ENCODE measurements around the gene ZIC5.
A peak's percentile ranks its signal among the peaks of the same experiment; 100 is the strongest.

ZIC5 gene

DNA sequence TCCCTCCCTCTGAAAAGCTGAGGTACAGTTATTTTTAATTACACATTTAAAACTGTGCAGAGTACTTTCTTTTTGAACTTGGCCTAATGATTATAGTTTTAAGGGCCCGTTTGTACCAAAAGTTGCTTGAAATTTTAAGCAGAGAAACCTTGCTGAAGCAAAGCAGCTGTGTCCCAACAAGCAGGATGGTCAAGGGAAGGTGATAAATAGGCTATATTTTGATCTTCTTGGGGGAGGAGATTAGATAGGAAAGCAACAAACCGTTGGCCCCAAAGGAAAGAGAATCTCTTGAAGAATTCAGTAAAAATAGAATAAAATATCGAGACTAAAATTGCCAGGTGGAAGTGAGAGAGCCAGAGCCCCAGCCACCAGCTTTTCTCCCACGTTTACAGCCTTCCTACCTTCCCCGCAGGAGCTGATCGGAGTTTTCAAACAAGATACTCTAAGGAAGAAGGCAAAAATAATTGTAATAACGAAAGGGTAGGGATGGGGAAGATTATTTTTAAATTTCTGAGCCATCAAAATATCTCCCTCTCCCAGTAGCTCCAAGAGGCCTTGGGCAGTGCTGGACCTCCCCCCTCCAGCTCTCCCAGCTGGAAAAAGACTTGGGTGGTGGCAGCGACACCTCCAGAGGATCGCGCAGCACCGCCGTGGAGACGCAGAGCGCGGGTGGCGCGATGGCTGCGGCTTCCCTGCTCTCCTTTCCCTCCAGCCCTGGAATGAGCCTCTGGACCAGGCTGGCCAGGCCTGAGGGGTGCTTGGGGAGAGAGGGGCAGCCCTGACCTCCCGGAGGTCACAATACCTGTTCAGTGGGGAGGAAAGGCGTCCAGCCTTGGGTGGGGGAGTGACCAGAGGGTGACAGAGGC, 15.8 kb upstream of the ZIC5 start:
- DNase-seq (ENCODE audit: low spot score) = peak; percentile 70

DNA sequence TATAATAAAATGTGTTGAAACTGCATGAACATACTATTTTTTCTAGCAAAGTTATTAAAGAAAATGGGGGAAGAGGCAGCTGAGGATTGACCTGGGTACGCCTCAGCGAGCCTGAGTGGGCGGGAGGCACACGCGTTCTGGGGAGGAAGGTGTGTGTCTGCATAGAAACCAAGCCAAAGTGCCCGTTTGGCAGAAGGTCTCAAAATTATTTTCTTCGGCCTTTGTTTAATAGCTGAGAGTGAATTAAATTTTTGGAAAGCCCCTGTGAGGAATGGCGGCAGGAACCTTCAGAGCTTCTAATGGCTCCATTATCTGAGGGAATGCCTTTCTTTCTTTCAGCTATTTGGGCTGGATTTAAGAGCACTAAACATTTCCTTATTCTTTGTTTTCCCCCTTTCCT, 15.2 kb upstream of the ZIC5 start:
- peak; percentile 48 for DNase-seq (ENCODE audit: low spot score)

DNA sequence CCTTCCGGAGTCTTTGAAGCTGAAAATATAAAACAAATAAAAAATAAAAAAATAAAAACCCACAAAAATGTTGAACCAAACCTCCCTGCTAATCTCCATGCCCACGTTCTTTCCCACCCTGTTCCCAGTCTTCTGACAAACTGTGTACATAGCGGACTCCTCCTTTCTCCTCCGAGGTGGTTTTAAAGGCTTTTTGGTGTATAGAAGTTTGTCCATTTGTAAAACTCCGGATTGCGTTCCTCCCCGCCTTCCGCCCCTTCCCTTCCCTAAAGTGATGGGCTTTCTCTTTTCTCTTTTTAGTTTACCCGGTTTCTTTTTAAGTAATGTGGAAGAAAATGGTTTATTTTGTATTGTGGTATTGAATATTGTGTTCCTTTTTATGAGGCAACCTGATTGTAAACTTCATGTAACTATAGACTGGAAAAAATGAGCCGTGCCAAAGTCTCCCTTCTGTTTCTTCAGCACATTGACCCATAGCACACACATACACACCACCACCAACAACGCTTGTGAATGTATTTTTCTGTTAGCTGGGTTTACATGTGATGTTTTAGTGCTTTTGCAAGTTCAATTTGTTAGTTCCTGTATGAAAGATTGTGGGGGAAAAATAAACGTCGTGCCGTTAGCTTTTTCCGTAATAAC, 14.4 kb upstream of the ZIC5 start:
- peak; percentile 31 for DNase-seq (ENCODE audit: low spot score)

DNA sequence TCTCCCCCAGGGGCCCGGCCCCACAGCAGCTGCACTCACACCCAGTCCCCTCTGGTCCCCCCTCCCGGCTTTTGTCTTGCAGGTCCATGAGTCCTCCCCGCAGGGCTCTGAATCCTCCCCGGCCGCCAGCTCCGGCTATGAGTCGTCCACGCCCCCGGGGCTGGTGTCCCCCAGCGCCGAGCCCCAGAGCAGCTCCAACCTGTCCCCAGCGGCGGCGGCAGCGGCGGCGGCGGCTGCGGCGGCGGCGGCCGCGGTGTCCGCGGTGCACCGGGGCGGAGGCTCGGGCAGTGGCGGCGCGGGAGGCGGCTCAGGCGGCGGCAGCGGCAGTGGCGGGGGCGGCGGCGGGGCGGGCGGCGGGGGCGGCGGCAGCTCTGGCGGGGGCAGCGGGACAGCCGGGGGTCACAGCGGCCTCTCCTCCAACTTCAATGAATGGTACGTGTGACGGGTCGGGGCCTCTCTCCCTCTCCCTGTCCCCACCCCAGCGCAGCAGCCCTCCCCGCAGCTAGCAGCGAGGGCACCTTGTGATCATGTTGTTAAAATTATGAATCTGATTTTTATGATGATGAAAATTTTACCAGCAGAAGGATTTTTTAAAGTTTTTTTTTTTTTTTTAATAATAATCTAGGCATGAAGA, 13.8 kb upstream of the ZIC5 start:
- no peak for DNase-seq (ENCODE audit: low spot score)

DNA sequence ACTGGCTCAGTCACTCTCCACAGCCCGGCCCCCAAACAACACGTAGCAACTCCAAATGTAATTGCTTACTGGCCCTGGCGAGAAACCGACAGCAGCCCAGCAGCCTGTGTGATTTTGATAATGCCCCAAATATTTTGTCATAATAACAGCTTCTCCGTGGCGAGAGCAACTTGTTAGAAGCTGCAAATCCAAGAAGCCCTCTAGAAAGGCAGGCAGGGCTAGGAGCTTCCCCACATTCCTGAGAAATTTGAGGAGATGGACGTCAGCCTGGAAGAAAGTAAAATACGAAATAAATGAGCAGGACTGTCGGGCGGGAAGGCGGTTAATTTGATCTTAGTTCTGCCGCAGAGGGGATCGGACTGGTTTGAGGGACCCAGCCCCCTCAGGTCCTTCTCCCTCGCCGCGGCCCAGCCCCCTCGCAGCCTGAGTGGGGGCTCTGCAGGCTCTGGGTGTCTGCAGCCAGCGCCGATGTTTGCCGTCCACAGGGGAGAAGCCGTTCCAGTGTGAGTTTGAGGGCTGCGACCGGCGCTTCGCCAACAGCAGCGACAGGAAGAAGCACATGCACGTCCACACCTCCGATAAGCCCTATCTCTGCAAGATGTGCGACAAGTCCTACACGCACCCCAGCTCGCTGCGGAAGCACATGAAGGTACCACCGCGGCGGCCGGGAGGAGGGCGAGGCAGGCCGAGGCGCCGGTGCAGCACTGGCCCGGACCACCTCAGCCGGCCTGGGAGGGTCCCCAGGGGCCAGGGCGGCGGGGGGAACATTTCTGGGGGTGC, 13.1 kb upstream of the ZIC5 start:
- DNase-seq (ENCODE audit: low spot score) = peak; percentile 65

DNA sequence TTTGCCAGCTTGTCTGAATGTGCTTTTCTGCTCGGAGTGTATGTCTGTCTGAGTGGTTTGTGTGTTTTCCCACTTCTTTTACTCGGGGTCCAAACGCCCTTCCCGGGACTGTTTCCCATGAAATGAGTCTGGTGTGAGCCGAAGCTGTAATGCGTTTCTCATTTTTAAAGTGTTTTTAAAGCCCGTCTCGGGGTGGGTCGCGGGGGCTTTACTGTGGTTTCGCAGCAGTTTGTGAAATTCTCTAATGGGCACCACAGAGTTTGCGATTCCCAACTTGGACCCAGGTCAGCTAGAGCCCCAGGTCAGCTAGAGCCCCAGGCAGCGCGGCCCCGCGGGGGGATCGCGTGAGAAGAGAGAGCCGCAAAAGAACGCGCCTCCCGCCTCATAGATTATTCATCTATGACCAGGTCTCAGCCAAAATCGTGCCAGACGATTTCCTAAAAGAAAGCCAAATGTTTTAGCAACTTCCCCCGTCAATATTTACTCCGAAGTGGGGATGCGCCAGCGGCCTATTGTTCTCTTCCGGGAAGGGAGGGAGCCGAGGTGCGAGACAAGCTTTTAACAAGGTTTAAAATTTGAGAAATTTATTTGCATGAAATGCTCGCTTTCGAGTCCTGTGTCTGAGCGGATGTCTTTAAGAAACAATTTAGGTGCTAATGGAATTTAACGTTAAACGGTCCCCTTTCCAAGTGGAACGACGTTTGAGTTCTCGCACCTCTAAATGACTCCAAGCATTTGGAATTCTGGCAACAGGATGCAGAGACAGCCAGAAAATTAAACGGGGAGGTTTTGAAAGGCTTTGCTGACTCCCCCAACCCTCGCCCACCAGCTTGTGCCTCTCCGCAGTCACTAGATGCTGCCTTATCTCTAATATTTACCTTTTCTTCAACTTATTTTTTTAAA, 12.2 kb upstream of the ZIC5 start:
- DNase-seq (ENCODE audit: low spot score) = peak; percentile 44

DNA sequence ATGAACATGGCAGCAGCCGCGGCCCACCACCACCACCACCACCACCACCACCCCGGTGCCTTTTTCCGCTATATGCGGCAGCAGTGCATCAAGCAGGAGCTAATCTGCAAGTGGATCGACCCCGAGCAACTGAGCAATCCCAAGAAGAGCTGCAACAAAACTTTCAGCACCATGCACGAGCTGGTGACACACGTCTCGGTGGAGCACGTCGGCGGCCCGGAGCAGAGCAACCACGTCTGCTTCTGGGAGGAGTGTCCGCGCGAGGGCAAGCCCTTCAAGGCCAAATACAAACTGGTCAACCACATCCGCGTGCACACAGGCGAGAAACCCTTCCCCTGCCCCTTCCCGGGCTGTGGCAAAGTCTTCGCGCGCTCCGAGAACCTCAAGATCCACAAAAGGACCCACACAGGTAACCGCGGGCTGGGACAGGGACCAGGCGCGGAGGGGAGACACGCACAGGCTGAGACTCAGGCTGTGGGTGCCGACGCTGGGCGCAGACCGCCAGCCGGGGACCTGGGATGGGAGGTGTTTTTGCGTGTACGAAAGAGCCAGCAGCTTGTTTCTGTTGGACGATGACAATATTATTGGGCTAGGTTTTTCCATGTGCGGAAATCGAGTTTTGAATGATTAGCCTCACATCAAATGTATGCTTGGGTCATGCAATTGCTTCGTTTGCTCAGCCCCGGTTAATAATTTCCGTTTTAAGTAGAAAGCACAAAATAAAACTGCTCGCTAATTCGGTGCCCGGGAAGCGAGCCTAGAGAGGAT, 11.3 kb upstream of the ZIC5 start:
- no peak for DNase-seq (ENCODE audit: low spot score)

DNA sequence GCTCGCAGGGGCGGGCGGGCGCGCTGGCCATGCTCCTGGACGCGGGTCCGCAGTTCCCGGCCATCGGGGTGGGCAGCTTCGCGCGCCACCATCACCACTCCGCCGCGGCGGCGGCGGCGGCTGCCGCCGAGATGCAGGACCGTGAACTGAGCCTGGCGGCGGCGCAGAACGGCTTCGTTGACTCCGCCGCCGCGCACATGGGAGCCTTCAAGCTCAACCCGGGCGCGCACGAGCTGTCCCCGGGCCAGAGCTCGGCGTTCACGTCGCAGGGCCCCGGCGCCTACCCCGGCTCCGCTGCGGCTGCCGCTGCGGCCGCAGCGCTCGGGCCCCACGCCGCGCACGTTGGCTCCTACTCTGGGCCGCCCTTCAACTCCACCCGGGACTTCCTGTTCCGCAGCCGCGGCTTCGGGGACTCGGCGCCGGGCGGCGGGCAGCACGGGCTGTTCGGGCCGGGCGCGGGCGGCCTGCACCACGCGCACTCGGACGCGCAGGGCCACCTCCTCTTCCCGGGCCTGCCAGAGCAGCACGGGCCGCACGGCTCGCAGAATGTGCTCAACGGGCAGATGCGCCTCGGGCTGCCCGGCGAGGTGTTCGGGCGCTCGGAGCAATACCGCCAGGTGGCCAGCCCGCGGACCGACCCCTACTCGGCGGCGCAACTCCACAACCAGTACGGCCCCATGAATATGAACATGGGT, 10.6 kb upstream of the ZIC5 start:
- peak; percentile 61 for DNase-seq (ENCODE audit: low spot score)

DNA sequence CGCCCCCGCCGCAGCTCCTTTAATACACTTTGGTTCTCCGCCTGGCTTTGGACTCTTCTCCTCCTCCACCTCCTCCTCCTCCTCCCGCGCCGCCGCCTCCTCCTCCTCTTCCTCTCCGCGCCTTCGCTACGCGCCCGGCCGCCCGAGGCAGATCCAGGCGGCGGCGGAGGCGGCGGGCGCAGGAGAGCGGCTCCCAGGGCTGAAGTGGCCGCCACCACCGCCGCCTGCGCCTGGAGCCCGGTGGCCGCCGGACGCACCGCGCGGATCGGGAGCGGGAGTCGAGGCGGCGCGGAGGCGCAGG, 10.1 kb upstream of the ZIC5 start, which contains the start of gene ZIC2:
ZIC2 (plus strand) TSS at position 50 of the 301 bp plus-strand sequence. CDS start 281 bp downstream, outside the sequence.
- no peak for DNase-seq (ENCODE audit: low spot score)

DNA sequence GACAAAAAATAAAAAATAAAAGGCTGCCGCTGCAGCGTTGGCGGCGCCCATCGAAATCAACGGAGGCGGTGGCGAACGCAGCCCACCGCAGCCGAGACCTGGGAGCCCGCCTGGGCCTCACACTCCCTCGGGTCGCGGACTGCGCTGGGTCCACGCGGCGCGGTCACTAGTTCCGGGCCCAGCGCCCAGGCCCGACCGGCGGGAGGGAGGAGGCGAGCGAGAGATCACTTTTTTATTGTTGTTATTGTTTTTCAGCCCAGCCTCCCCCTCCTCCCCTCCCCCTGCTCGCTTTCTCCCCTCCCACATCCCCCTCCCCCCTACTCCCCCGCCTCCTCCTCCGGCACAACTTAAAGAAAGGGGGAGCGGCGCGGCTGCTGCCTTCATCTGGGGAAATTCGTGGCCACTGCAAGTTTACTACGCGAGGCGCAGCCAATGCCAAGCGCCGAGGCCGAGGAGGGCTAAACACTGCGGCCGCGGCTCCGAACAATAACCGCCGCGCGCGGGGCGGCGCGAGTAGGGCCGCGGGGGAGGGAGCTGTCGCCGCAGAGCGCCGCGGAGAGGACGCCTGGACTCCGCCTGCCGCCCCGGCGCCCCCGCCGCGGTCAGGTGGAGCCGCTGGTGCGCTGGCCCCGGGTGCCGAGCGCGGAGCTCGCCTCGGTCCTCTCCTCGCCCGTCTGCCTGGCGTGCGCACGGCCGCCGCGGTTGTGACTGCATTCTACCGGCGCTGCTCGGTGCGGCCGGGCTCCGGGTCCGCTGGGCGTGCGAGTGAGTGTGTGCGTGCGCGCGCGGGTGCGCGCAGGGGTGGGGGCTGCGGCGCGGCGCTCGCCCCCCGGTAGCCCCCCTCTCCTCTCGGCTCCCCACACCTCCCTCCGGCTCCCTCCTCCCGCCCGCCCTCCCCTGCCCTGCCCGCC, 9.5 kb upstream of the ZIC5 start:
- peak; percentile 93 for DNase-seq (ENCODE audit: low spot score)

DNA sequence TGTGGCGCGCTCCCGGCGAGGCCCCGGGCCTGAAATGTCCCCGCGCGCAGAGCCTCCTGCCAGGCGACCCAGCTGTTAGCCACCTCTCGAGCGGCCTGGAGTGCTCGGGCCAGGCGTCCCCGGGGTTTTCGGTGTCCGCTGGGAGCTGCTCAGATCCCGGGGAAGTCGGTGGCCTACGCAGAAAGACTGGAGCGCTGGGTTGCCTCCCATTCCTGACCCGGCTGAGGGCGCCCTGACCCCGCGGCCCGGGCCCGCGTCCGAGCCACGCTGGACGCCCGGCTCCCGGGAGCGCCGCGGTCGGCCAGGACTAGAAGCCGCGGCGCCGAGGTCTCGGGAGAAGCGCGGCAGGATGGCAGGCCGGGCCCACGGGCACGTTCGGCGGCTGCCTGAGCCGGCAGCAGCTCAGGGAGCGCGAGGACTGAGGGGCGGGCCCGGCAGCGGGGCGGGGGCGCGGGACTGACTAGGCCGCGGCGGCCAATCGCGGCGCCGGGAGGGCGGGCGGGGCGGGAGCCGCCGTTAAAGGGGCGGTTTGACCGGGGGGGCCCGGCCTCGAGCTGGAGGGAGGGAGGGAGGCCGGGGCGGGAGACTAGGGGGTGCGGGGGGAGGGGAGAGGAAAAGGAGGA, 8.7 kb upstream of the ZIC5 start:
- DNase-seq (ENCODE audit: low spot score) = peak; percentile 93

DNA sequence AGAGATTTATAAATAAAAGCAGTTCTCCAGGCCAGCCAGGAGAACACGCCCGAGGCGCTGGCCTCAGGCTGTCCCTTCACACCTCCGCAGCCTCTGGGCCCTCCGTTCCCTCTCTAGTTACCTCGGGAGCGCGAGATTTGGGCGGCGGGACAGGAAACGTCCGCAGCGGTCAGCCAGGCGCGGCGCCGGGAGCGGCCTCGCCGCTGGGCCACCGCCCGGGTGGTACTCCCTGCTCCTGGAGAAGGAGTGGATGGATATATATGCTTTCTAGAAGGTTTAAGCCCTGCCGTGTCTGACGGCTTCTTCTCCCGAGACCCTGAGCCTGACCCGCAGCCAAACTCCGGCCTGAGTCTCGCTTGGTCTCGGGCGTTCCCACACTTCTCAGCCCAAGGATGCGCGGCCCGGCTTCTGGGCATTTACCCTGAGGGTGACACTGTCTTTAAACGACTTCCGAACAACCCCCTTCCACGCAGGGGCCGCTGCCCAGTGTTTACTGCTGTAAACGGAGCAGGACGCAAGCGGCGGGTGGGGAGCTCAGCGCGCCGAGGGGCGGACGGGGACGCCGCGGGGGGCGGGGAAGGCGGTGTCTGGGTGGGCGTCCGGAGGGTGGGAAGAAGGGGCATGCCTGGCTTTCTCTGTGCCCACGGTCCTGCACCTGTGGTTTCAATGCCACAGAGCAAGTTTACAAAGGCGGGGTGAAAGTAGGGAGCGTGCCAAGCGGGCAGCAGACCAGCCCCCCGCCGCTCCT, 8.1 kb upstream of the ZIC5 start:
- peak; percentile 72 for DNase-seq (ENCODE audit: low spot score)

DNA sequence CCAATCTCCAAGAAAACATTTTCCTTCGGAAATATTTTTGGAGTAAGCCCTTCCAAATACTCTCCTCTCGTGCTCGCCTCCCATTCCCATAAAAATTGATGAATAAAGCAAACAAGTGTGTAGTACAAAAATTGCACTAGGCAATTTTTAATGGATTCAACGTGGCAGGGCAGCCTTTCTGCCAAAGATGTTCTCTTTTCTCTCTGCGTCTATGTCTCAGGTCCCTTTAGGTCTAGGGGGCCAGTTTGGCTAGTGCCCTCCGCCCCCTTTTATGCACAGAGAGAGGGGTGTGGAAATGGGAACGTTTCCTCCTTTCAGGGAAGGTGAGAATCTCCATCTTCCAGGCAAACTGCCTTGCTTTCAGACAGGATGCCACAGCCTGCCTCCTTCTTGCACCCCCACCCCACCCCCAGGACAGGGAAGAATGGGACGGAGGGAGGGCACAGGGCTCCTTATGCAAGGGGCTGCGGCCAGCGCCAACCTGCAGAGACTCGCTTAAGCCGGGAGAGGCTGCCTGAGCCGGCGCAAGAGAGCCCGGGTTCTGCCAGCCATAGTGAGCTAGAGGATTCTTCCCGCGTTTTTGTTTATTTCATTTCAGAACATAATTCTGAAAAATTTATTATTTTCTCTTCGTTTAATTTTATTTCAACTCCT, 7.4 kb upstream of the ZIC5 start:
- peak; percentile 82 for DNase-seq (ENCODE audit: low spot score)

DNA sequence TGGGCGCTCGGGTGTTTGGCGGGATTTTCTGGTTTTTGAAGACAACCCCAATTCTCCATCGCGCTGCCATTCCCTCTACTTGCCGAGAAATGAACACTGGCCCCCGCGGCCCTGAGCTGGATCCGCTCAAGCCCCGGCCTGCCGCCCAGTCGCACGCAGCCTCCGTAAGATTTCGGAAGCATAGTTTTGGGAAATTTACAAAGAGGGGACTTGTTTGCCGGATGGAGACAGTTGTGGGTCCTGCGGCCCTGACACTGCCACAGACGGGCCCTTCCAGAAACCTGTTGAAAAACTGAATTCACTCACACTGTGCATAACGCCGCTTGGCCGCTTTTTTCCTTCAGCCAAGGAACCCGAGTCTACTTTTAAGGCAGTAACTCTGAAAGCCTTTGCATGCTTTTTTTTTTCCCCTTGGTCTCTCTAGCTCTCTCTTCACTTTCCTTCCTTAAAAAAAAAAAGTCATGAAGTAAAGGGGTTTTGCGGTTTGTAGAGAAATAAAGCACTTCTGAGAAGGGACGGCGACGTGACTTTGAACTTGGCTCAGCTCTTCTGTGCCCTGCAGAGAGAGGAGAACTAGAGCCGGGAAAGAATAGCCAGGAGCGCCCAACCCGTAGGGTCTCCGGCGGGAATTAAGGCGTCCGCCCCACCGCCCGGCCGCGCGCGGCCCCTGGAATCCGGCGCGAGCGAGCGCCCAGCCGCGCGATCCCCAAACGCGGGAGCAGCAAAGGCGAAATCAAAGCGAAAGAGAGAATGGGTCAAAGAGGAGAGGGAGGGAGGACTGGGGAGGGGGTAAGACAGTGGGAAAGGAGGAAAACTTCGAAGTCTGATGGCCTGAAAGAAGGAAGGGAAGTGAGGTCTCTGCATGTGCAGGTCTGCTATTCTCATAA, 6.6 kb upstream of the ZIC5 start:
- peak; percentile 68 for DNase-seq (ENCODE audit: low spot score)

DNA sequence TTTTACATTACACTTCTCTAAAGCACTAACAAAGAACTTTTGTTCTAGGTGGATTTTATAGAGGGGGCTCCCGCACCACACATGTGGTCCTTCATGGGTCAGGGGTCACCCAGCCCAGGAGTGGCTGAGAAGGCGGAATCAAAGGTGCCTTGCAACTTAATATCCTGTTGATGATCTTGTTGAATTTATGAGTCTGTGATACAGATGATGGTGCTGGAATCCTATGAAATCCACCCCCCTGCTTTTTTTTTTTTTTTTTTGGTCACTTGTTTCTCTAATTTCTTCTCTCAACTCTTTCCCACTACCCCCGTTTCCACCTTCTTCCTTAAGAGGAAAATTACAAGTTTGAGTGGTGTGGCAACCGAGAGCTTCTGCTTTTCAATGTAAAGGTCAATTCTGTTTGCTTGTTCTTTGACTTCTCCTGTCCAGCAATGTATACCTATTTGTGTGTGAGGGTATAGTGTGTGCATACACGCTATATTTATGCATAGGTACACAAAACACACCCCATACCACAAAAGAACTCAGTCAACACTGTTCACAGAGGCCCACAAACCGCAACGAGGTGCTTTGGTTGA, 5.9 kb upstream of the ZIC5 start:
- no peak for DNase-seq (ENCODE audit: low spot score)

DNA sequence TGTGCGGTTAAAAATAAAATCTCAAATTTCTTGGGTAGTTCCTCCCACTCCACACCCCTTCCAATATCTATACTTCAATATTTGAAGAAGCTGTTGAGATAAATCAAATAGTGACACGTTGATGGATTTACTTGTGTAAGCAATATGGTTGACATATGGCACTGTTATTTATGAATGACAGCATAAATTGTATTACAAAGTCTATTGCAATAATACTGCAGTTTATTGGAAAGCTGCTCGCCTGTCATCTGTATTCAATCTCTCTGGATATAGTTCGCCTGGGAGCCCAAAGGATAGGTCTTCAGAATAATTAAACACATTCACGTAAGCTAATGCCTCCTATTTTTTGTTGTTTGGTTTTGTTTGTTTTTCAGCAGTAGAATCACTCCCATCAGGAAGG, 5.0 kb upstream of the ZIC5 start:
- no peak for DNase-seq (ENCODE audit: low spot score)
